ENCODE measurements around the gene SUSD1.

GRCh38 chr9:112091810-112092209 lies 83.3 kb downstream of the SUSD1 start:
- TF ChIP-seq POLR2A (IDR thresholded peaks at IDR 0.05), result no peak
- TF ChIP-seq, protein P1, sequence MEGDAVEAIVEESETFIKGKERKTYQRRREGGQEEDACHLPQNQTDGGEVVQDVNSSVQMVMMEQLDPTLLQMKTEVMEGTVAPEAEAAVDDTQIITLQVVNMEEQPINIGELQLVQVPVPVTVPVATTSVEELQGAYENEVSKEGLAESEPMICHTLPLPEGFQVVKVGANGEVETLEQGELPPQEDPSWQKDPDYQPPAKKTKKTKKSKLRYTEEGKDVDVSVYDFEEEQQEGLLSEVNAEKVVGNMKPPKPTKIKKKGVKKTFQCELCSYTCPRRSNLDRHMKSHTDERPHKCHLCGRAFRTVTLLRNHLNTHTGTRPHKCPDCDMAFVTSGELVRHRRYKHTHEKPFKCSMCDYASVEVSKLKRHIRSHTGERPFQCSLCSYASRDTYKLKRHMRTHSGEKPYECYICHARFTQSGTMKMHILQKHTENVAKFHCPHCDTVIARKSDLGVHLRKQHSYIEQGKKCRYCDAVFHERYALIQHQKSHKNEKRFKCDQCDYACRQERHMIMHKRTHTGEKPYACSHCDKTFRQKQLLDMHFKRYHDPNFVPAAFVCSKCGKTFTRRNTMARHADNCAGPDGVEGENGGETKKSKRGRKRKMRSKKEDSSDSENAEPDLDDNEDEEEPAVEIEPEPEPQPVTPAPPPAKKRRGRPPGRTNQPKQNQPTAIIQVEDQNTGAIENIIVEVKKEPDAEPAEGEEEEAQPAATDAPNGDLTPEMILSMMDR (IDR thresholded peaks at IDR 0.05), result peak in 5 of 7 experiments; percentile 14 to 44 (median 39)

Data from body of pancreas (tissue), 4 donors.